ENCODE measurements around the gene C17orf67. TPM values are rescaled to one million over a fixed set of nuclear protein-coding genes. Genes with fewer than 3 reads are reported as not detected.

Gene C17orf67
- total and polyA plus RNA-seq, 10 of the 15 experiments (the other 5 are each of a cell fraction or from before 2014, with no cell fraction given): 0.24 to 3.3 (median 0.89) TPM

DNA sequence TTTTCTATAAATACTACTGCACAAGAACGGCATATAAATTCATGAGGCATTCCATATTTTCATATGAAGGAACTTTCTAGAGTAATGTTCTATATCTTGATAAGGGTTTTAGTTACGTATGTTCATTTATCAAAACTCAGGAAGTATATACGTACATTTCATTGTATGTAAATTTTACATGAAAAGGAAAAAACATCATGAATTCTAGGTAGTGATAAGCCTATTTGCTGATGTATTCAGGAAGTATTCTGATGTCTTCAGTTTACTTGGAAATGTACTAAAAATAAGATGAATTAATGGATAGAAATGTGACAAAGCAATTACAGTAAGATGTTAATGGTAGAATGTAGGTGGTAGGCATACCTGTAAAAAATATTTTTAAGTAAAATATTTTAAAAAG lies 5.0 kb upstream of the C17orf67 start:
- H3K27me3 ChIP-seq (replicated peaks in 1 of 2; ENCODE audit: control insufficient read depth in 2 of 2, insufficient read depth in 2 of 2, low read length in 1 of 2): no peaks in the 10 kb centered on the region
- no peak for ATAC-seq
- ChIA-PET SMC1A (ENCODE audit: uncharacterized antibody, unreplicated experiment) (interaction anchor here (0.7 to 1.1 kb wide), 2 partner anchors 73 to 1466 kb away, joined by 3 to 4 read pairs; no protein-coding TSS in a partner anchor), POLR2A (interaction anchor here (1.1 kb wide), 1 partner anchor 72 kb away, joined by 3 read pairs; no protein-coding TSS in a partner anchor), RAD21 (ENCODE audit: unreplicated experiment) (interaction anchor here (0.8 to 2.7 kb wide), 2 partner anchors 9 to 31 kb away, joined by 3 to 10 read pairs; no protein-coding TSS in a partner anchor), CTCF (interaction anchor here (1.1 to 1.7 kb wide), 2 partner anchors 70 to 101 kb away, joined by 3 to 4 read pairs; no protein-coding TSS in a partner anchor)
- peaks cover 11% of the 10 kb centered on the region for H3K4me1 ChIP-seq (ENCODE audit: control insufficient read depth, insufficient read depth, low read length)
- H3K27ac ChIP-seq (ENCODE audit: control insufficient read depth, insufficient read depth): no peak overlapping the region
- TF ChIP-seq GATAD2B (conservative IDR thresholded peaks at IDR 0.05; ENCODE audit: low read depth): no peak
- TF ChIP-seq, protein P1, sequence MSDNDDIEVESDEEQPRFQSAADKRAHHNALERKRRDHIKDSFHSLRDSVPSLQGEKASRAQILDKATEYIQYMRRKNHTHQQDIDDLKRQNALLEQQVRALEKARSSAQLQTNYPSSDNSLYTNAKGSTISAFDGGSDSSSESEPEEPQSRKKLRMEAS (IDR thresholded peaks at IDR 0.05; ENCODE audit: low read depth, low read length): no peak
- TF ChIP-seq PAX8 (IDR thresholded peaks at IDR 0.05): no peak
- TF ChIP-seq ZBED1 (IDR thresholded peaks at IDR 0.05; ENCODE audit: borderline replicate concordance): no peak
- TF ChIP-seq, protein P2, sequence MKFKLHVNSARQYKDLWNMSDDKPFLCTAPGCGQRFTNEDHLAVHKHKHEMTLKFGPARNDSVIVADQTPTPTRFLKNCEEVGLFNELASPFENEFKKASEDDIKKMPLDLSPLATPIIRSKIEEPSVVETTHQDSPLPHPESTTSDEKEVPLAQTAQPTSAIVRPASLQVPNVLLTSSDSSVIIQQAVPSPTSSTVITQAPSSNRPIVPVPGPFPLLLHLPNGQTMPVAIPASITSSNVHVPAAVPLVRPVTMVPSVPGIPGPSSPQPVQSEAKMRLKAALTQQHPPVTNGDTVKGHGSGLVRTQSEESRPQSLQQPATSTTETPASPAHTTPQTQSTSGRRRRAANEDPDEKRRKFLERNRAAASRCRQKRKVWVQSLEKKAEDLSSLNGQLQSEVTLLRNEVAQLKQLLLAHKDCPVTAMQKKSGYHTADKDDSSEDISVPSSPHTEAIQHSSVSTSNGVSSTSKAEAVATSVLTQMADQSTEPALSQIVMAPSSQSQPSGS (IDR thresholded peaks at IDR 0.05; ENCODE audit: low read length): no peak
- no peak for TF ChIP-seq IKZF1 (conservative IDR thresholded peaks at IDR 0.05)
- no peak for TF ChIP-seq MXI1 (IDR thresholded peaks at IDR 0.05; ENCODE audit: low read depth, low read length)
- no peak for TF ChIP-seq RBBP5 (conservative IDR thresholded peaks at IDR 0.05)
- no peak for TF ChIP-seq RFX5 (IDR thresholded peaks at IDR 0.05; ENCODE audit: low read depth, low read length)
- TF ChIP-seq, protein P3, sequence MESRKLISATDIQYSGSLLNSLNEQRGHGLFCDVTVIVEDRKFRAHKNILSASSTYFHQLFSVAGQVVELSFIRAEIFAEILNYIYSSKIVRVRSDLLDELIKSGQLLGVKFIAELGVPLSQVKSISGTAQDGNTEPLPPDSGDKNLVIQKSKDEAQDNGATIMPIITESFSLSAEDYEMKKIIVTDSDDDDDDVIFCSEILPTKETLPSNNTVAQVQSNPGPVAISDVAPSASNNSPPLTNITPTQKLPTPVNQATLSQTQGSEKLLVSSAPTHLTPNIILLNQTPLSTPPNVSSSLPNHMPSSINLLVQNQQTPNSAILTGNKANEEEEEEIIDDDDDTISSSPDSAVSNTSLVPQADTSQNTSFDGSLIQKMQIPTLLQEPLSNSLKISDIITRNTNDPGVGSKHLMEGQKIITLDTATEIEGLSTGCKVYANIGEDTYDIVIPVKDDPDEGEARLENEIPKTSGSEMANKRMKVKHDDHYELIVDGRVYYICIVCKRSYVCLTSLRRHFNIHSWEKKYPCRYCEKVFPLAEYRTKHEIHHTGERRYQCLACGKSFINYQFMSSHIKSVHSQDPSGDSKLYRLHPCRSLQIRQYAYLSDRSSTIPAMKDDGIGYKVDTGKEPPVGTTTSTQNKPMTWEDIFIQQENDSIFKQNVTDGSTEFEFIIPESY (IDR thresholded peaks at IDR 0.05): no peak
- no peak for TF ChIP-seq YBX1 (IDR thresholded peaks at IDR 0.05)
- TF ChIP-seq ESRRA (IDR thresholded peaks at IDR 0.05; ENCODE audit: low read length): no peak
- TF ChIP-seq ZNF274 (IDR thresholded peaks at IDR 0.05; ENCODE audit: insufficient read depth, insufficient read length): no peak
- no peaks in the 10 kb centered on the region for H3K9me3 ChIP-seq (replicated peaks; ENCODE audit: control insufficient read depth, insufficient read depth, low read length)
- 0 out of 2 replicates have a peak overlapping the region, but pooled peaks have one; percentile 5 for H3K4me3 ChIP-seq
- WGBS (ENCODE audit: insufficient coverage, insufficient replicate concordance, low lambda C conversion rate, missing lambda C conversion rate): 95% methylated on average over 3 of the region's 3 CpGs
- BruUV-seq (replicated peaks): no TSS peak
- peaks cover 0 to 3% of the 10 kb centered on the region in 2 experiments; a peak in 2 of 4 replicates for H3K36me3 ChIP-seq (ENCODE audit: control insufficient read depth in 2 of 2, insufficient read depth in 2 of 2, low read length in 1 of 2)
- no peak for DNase-seq (ENCODE audit: low read depth, low spot score)
- H2AFZ ChIP-seq (ENCODE audit: control insufficient read depth, low read depth, low read length): no peak overlapping the region
- peaks cover 54% of the 10 kb centered on the region for H3K79me2 ChIP-seq (ENCODE audit: control insufficient read depth, insufficient read depth, low read length)
- H3K4me2 ChIP-seq (ENCODE audit: control insufficient read depth, insufficient read depth): peak overlapping the region; percentile 48; the same call in 1 of the 2 replicates
- no peaks in the 10 kb centered on the region for H4K20me1 ChIP-seq (ENCODE audit: control insufficient read depth, insufficient read depth)
- in situ Hi-C loops (cut with MboI) (no loop called here), intact Hi-C loops (cut with micrococcal nuclease; ENCODE audit: unreplicated experiment) (loop anchor here (10.0 kb wide), 1 partner anchor 246 kb away; the partner anchor contains the start of gene AKAP1)
- no peak overlapping the region; the same call in 1 of the 2 replicates for H3K9ac ChIP-seq (ENCODE audit: control insufficient read depth, insufficient read depth, low read length)
- no peak for FAIRE-seq
